ENCODE measurements around the gene PYDC1.
"Not testable (repeated sequence)": the region's sequence is repeated elsewhere in the genome, so short reads cannot be mapped to it uniquely, and the experiment has no call there.

The PYDC1 gene

DNA sequence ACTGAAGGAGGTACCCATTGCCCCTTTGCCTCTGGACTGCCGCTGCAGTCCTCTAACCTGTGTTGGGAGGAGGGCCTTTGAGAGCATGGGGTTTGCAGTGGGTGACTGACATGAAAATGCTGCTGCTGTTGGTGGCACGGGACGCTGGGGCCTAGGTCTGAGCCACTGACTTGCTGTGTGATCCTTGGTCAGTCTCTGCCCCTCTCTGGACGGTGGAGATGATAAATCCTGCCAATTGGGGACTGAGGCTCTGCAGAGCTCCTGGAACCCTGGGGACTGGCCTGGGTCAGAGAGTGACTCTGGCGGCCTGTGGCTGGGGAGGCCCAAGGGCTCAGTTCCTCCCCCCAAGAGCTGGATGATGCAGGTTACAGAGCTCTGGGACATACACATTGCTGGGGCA is 6.1 kb upstream of the PYDC1 start:
- no peak for DNase-seq (ENCODE audit: low read depth in 2 of 3, low spot score in 2 of 3)

DNA sequence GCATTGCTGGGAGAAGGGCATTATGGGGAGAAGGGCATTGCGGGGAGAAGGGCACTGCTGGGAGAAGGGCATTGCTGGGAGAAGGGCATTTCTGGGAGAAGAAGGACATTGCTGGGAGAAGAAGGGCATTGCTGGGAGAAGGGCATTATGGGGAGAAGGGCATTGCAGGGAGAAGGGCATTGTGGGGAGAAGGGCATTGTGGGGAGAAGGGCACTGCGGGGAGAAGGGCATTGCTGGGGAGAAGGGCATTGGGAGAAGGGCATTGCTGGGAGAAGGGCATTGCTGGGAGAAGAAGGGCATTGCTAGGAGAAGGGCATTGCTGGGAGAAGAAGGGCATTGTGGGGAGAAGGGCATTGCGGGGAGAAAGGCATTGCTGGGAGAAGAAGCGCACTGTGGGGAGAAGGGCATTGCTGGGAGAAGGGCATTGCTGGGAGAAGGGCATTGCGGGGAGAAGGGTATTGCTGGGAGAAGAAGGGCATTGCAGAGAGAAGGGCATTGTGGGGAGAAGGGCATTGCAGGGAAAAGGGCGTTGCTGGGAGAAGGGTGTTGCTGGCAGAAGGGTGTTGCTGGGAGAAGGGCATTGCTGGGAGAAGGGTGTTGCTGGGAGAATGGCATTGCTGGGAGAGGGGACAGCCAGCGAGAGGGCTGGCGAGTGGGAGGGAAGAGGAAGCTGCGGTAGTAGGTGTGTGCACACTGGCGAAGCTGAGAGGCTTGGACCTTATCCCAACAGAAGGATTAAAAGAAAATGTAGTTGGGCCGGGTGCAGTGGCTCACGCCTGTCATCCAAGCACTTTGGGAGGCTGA is 4.6 kb upstream of the PYDC1 start:
- no peak for DNase-seq (ENCODE audit: low read depth in 2 of 3, low spot score in 2 of 3)

DNA sequence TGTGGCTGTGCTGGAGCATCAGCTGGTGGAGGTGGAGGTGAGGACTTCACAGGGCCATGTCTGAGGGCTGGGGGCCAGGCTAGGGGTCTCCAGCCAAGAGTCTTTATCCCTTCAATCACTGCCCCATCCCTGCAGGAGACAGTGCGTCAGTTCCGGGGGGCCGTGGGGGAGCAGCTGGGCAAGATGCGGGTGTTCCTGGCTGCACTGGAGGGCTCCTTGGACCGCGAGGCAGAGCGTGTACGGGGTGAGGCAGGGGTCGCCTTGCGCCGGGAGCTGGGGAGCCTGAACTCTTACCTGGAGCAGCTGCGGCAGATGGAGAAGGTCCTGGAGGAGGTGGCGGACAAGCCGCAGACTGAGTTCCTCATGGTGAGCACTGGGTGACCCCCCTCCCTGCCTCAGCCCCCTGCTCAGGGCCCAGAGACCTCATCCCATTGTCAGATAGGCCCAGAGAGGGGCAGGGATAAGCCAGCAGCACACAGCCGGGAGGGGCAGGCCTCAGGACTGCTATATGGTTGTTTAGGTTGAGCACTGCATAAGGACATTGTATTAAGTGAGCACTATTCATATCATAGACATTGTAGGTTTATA is 2.3 kb upstream of the PYDC1 start:
- DNase-seq (ENCODE audit: low read depth in 2 of 3, low spot score in 2 of 3) = no peak

DNA sequence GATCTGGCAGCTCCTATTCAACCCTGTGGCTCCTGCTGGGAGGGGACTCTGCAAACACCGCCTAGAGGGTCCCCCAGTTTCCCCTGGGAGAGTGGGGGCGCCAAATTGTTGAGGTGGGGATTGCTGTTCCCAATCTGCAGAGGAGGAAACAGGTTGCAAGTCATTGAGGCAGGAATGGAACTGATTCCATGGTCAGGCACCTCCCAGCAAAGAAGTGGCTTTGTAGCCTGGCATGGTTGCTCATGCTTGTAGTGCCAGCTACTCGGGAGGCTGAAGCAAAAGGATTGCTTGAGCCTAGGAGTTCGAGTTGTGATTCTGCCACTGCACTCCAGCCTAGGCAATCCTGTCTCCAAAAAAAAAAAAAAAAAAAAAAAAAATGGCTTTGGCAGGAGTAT is 198 bp upstream of the PYDC1 start:
- DNase-seq (ENCODE audit: low read depth in 2 of 3, low spot score in 2 of 3) = no peak

DNA sequence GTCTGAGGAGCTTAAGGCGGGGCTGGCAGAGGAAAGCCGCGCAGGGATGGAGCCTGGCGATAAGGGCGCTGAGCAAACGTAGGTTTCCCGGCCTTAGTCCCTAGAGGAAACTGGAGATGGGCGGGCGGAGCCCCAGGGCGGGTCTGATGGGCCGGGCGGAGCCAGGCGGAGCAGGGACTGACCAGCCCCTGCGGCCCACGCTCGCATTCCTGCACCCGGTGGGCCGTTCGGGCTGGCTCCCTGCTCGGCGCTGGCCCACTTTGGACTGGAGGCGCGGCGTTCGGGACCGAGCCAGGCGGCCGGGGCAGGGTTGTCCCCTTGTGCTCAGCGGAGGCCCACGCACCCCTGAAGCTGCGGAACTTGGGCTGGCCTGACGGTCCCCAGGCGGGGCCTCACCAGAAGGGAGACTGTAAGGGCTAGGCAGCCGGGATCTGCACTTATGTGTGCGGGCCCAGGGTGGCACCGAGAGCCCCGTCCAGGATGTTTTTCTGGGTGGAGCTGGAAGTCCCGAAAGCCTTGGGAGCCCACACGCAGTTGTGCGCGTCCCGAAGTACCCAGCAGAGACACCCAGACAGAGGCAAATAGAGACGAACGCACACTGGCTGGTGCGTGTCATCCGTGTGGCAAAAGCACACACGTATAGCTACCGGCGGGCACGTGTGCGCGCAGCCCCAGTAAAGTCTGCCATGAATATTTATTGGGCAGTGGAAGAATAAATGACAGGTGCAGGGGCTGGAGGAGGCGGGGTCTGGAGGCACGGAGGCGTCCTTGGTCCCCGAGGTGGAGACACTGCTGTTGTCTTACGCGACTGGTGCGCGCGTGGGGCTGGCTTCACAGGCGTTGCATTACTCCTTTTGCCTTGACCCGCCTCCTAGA is 1.4 kb downstream of the PYDC1 start:
- no peak for DNase-seq (ENCODE audit: low read depth in 2 of 3, low spot score in 2 of 3)

DNA sequence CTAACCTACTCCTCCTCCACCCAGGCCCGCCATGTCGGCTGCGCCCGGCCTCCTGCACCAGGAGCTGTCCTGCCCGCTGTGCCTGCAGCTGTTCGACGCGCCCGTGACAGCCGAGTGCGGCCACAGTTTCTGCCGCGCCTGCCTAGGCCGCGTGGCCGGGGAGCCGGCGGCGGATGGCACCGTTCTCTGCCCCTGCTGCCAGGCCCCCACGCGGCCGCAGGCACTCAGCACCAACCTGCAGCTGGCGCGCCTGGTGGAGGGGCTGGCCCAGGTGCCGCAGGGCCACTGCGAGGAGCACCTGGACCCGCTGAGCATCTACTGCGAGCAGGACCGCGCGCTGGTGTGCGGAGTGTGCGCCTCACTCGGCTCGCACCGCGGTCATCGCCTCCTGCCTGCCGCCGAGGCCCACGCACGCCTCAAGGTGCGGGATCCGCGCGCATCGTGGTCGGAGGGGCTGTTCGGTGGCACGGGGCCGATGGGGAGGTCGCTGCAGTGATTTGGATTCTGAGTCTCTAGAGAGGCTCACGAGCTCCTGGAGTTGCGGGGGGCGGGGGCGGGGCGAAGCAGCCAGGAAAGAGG is 2.1 kb downstream of the PYDC1 start:
- no peak for DNase-seq (ENCODE audit: low read depth in 2 of 3, low spot score in 2 of 3)

DNA sequence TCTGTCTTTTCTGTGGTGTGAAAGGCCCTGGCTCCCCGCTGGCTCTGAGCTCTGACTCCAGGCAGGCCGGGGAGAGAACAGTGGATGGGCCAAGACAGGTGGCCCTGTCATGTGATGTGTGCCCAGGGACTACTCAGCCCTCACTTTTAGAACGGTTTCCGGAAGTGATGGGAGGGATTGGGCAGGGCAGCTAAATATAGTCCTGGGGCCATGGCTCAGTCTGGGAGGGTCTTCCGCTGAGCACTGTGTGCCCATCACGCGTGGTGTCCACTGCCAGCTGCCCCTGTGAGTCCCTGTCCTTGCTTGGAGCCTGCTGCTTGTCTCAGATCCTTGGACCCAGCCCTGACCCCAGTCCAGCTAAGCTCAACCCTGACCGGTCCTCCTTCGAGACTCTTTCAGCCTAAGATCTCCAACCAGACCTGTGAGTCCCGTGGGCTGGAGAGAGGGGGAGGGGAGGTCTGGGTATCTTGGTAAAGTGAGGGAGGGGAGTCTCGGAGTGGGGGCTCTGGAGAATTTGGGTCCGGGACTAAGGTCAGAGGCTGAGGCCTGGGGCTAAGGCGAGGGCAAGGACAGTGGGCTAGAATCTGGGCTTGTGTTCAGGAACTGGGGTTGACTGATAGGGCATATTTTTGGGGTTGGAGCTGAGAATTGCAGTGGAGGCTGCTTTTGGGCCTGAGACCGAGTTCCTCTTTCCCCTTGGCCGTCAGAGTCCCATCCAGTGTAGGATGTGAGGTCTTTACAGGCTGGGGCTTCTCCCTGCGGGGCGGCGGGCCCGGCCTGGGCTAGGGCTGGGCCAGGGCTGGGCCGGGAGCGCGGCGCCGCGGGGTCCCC is 2.8 kb downstream of the PYDC1 start, which contains the start of gene TRIM72:
Gene TRIM72, plus strand, starts transcription at position 243 of the 831 bp plus-strand sequence. CDS start 620 bp downstream, outside the sequence.
- DNase-seq (ENCODE audit: low read depth in 2 of 3, low spot score in 2 of 3) = no peak

DNA sequence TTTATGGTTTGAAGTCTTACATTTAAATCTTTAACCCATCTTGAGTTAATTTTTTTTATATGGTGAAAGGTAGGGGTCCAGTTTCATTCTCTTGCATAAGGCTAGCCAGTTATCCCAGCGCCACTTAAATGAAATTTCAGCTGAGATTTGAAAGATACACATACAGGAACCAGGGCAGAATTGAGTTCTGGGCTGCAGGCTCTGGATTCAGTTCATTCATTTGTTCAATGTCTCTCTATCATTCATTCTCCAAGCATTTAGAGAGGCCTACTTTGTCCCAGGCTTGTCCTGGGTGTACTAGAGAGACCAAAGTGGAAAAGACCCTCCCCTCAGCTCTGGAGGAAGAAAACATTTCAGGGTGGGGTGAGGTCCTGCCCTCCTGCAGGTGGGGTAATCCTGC is 3.6 kb downstream of the PYDC1 start:
- no peak for DNase-seq (ENCODE audit: low read depth in 2 of 3, low spot score in 2 of 3)

DNA sequence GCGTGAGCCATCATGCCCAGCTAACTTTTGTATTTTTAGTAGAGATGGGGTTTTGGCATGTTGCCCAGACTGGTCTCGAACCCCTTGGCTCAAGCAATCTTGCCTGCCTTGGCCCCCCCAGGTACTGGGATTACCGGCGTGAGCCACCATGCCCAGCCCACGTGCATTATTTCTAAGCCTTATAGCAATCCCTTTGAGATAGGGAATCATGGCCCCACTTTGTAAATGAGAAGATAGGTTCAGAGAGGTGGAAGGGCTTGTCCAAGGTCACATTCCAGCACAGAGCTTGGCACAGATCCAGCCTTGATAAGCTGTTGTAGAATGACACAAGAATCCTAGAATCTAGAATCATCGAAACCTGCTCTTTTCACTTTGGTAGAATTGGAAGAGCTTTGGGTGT is 10.2 kb downstream of the PYDC1 start:
- no peak for DNase-seq (ENCODE audit: low read depth in 2 of 3, low spot score in 2 of 3)

DNA sequence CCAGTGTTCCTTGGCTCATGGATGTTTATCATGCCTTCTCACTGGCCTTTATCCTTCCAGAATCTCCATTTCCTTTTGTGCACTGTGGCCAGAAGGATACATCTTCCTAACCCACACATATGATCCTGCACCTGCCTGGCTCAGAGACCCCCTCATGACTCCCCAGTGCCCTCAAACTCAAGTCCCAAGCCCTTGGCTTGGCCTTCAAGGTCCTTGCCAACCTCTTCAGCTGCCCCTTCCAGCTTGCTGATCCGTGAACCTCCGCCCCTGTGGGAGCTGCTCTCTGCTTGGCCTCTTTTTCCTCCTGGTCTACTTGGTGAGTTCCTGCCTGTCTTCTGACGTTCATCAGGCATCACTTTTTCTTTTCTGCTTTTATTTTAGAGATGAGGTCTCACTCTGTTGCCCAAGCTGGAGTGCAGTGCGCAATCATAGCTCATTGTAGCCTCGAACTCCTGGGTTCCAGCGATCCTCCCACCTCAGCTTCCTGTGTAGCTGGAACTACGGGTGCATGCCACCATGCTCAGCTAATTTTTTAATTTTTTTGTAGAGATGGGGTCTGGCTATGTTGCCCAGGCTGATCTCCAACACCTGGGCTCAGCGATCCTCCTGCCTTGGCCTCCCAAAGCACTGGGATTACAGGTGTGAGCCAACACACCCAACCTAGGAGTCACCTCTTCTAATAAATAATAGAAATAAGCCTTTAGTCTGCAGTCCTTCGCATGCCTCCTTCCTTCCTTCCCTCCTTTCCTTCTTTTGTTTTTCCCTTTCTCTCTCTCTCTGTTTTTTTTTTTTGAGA is 11.9 kb downstream of the PYDC1 start:
- no peak for DNase-seq (ENCODE audit: low read depth in 2 of 3, low spot score in 2 of 3)

DNA sequence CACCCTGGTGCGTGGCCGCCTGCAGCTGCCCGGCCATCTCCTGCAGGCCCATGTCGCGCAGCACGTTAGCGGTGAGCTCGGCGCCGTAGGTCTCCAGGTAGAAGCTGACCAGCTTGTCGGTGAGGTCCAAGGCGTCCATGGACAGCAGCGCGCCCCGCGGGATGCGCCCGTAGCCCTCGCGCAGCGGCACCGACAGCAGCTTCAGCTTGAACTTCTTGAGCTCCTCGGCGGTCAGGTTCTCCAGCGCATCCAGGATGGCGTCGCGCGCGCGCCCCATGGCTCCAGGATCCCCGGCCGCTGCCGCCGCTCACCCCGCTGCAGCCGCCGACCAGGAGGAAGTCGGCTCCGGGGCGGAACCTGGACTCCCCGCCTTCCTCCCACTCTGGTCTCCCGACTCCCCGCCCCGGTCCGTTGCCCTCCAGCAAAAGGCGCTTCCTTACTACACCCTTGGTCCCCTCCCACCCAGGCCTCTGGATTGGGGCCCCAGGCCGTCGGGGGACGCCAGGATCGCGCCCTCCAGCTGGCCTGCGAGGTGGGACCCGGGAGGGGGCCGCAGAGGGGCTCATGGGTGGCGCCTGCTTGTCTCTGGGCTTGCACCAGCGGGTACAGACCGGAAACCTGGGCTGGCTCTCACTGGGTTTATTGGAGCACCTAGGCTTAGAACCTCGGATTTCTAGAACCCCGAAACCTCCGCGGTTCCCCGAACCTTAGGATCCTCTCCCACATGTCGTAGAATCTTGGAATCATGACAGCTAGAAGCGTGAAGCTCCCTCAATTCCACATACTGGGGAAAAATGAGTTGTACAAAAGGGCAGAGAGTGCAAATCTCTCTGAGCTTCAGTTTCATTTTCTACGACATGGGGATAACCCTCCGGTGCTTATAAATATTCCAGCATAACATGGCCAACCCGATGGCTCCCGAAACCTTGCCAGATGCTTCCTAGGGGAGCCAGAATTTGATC is 14.2 kb downstream of the PYDC1 start, which contains the start of gene PYCARD:
Gene PYCARD, minus strand, starts transcription at position 347 of the 962 bp plus-strand sequence. Its CDS starts 70 bp downstream, at position 277.
- no peak for DNase-seq (ENCODE audit: low read depth in 2 of 3, low spot score in 2 of 3)

DNA sequence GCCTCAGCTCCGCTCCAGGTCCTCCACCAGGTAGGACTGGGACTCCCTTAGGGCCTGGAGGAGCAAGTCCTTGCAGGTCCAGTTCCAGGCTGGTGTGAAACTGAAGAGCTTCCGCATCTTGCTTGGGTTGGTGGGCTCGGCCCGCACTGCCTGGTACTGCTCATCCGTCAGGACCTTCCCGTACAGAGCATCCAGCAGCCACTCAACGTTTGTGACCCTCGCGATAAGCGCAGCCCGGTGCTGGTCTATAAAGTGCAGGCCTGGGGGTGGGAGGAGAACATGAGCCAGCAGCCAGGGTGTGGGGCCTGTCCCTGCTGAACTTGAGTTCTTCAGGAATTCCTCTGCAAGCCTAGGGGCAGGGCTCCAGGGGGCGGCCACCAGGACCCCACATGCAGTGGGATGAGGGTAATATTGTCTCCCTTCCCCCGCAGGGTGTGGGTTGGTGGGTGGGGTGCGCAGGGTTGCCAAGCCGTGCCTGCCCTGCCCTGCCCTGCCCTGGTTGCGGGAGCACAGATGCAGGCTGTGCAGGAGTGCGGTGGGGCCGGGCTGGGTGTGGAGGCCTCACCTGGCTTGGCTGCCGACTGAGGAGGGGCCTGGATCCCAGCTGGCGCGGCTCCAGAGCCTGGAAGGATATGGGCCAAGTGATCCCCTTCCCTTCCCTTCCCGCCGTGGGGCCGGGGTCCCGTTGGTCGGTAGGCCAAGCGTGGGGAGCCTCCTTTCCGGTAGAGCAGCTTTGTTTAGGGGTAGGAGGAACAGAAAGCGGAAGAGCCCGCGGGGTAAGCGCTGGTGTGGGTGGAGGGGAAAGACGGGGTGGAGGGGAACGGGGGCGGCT is 15.1 kb downstream of the PYDC1 start:
- DNase-seq (ENCODE audit: low read depth in 2 of 3, low spot score in 2 of 3) = no peak

DNA sequence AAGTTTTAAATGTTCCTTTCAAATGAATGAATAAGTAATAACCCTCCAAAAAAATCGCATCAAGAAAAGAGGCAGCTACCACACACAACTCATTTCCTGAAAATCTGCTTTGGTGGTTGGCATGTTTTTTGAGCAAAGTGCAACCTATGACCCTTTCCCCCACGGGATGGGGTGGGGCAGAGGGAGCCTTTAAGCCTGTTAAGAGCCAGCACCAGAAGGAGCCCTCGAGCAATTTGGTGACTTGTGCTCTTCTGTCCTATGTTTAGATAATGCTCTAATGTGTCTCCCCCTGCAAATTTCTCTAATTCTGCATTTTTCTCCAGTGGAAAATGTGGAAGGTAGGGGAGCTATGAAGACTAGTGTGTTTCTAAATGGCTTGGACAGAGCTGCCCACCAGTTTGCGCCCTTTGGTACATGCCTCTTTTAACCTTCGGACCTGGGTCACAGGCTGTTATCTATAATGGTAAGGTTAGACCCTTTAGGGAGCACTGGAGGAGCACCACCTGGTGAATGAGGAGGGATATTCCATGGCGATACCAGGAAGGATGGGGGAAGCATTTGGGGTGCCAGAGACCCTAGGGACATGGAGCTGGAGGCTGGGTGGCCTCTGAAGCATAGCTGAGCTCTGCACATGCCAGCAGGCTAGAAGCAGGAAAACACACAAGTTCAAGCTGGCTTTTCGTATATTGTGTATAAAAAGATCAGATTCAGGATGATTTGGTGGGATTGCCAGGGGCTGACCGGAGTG is 15.9 kb downstream of the PYDC1 start:
- no peak for DNase-seq (ENCODE audit: low read depth in 2 of 3, low spot score in 2 of 3)

DNA sequence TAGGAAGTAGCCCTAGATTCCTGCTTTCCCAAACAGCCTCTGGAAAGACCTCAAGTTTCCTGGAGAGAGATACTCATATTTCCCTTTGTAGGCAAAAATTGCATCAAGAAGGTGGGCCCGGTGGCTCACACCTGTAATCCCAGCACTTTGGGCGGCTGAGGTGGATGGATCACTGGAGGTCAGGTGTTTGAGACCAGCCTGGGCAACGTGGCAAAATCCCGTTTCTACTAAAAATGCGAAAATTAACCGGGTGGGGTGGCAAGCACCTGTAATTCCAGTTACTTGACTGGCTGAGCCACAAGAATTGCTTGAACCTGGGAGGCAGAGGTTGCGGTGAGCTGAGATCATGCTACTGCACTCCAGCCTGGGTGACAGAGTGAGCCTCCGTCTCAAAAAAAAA is 16.8 kb downstream of the PYDC1 start:
- DNase-seq (ENCODE audit: low read depth in 2 of 3, low spot score in 2 of 3) = not testable (repeated sequence)

DNA sequence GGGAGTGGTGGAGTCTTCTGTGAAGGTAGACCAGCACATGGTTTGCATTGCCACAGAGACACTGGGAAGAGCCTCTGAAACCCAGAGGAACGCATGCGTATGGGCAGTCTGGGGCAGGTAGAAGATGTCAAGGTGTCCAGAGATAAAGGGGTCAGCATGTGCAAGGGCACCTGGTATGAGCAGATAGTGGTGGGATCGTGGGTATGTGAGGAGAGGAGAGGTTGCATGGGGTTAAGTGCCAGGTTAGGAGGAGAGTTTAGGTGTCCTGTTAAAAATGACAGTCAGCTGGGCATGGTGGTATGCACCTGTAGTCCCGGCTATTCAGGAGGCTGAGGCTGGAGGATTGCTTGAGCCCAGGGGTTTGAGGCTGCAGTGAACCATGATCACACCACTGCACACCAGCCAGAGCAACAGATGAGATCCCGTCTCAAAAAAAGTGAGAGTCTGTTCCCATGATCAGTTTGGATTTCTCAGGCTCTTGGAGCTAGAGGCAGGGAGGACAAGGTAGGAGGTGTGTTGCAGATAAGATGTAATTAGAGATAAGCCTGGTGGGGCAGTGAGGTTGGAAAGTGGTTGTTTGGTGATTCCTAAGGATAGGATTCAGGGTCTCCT is 17.4 kb downstream of the PYDC1 start:
- DNase-seq (ENCODE audit: low read depth in 2 of 3, low spot score in 2 of 3) = no peak

DNA sequence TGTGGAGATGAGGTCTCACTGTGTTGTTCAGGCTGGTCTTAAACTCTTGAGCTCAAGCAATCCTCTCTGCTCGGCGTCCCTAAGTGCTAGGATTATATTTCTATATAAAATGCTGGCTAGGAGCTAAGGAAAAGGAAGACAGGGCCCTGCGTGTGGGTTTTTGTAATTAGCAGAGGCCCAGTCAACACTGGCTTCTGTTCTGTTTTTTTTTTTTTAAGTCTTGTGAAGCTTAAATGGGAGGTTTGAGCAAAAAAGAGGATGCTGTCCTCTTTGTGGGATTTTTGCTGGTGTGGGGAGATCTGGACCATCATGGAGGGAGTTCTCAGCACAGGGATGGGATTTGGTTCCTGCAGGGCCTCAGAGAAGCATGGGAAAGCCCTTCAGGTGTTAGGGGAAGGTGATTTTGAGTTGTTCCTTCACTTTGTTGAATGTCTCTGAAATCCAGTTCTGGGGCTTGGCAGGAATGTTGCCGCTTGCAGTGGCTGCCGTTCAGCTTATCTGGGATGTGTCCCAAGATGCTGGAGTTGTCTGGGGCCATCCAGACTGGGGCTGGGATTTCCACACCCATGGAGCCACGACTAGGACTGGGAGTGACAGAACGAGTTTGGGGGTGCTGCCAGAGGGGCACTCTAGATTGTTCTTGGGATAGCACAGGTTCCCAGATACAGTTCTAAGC is 18.6 kb downstream of the PYDC1 start:
- no peak for DNase-seq (ENCODE audit: low read depth in 2 of 3, low spot score in 2 of 3)

Measured in activated CD8-positive, alpha-beta memory T cell treated with anti-CD3 and anti-CD28 coated beads for 48 hours (primary cell).